Trophoblast cell (in vitro differentiated cells and primary cell): ENCODE data around the gene VWA2.
A peak's percentile ranks its signal among the peaks of the same experiment; 100 is the strongest.

Source experiments
- DNase-seq, 2 donors: peaks; one replicate each; pipeline ENCODE4 v3.0.0-alpha.2; 2016
- H2AFZ ChIP-seq: 2 replicates; pipeline ENCODE4 v1.6.1; 2013; ENCODE audit warnings: low read length, moderate library complexity, mild to moderate bottlenecking; ENCODE audit not compliant: insufficient read depth, poor library complexity
- H2AK5ac ChIP-seq: 2 replicates; pipeline ENCODE4 v1.6.1; 2013; ENCODE audit warnings: mild to moderate bottlenecking, low read length
- H2BK120ac ChIP-seq: 2 replicates; pipeline ENCODE4 v1.6.1; 2013; ENCODE audit warnings: low read length, mild to moderate bottlenecking, moderate library complexity; ENCODE audit not compliant: insufficient read depth, poor library complexity
- H2BK12ac ChIP-seq: 2 replicates; pipeline ENCODE4 v1.6.1; 2013; ENCODE audit warnings: mild to moderate bottlenecking, low read length, moderate library complexity
- H2BK5ac ChIP-seq: 2 replicates; pipeline ENCODE4 v1.6.1; 2013; ENCODE audit warnings: low read length, low read depth, moderate library complexity, mild to moderate bottlenecking; ENCODE audit not compliant: poor library complexity
- H3K14ac ChIP-seq: 2 replicates; pipeline ENCODE4 v1.6.1; 2013; ENCODE audit warnings: mild to moderate bottlenecking, low read length
- H3K18ac ChIP-seq: 2 replicates; pipeline ENCODE4 v1.6.1; 2013; ENCODE audit warnings: mild to moderate bottlenecking, low read length
- H3K23ac ChIP-seq: 2 replicates; pipeline ENCODE4 v1.6.1; 2013; ENCODE audit warnings: low read length
- H3K27ac ChIP-seq: 2 replicates; pipeline ENCODE4 v1.5.1; 2013; ENCODE audit warnings: low read depth, mild to moderate bottlenecking, inconsistent platforms, low read length, moderate library complexity
- H3K27me3 ChIP-seq: 2 replicates; pipeline ENCODE4 v1.6.1; 2013; ENCODE audit warnings: inconsistent platforms, mild to moderate bottlenecking, low read length, moderate library complexity; ENCODE audit not compliant: insufficient read depth
- H3K36me3 ChIP-seq, 2 experiments: 1 replicate in 1 of 2; 2 replicates in 1 of 2; pipeline ENCODE4 v1.6.1; 2013; ENCODE audit warnings: low read length in 2 of 2, mild to moderate bottlenecking in 2 of 2, moderate library complexity in 1 of 2; ENCODE audit not compliant: insufficient read depth in 2 of 2, control insufficient read depth in 1 of 2
- H3K4ac ChIP-seq: 2 replicates; pipeline ENCODE4 v1.6.1; 2013; ENCODE audit warnings: low read depth, mild to moderate bottlenecking, low read length, moderate library complexity
- H3K4me1 ChIP-seq, 2 experiments: 1 replicate in 1 of 2; 2 replicates in 1 of 2; pipeline ENCODE4 v1.6.1; 2013; ENCODE audit warnings: low read length in 2 of 2, mild to moderate bottlenecking in 2 of 2, moderate library complexity in 1 of 2; ENCODE audit not compliant: insufficient read depth in 2 of 2, control insufficient read depth in 1 of 2
- H3K4me2 ChIP-seq: 2 replicates; pipeline ENCODE4 v1.6.1; 2013; ENCODE audit warnings: inconsistent platforms, mild to moderate bottlenecking, low read length, moderate library complexity
- H3K4me3 ChIP-seq: 2 replicates; pipeline ENCODE4 v1.5.1; 2013; ENCODE audit warnings: mild to moderate bottlenecking, low read depth, low read length, inconsistent platforms
- H3K79me1 ChIP-seq: one replicate; pipeline ENCODE4 v1.6.1; 2013; ENCODE audit warnings: low read length
- H3K79me2 ChIP-seq: 2 replicates; pipeline ENCODE4 v1.6.1; 2013; ENCODE audit warnings: low read length, mild to moderate bottlenecking; ENCODE audit not compliant: control insufficient read depth, insufficient read depth, poor library complexity
- H3K9ac ChIP-seq: 2 replicates; pipeline ENCODE4 v1.6.1; 2013; ENCODE audit warnings: mild to moderate bottlenecking, low read length
- H3K9me3 ChIP-seq: 2 replicates; pipeline ENCODE4 v1.6.1; 2013; ENCODE audit warnings: low read depth, mild to moderate bottlenecking, control low read depth, inconsistent platforms, low read length; ENCODE audit not compliant: insufficient read depth
- H4K12ac ChIP-seq: 2 replicates; pipeline ENCODE4 v1.6.1; 2013; ENCODE audit warnings: low read depth, mild to moderate bottlenecking, low read length, moderate library complexity
- H4K8ac ChIP-seq: 2 replicates; pipeline ENCODE4 v1.6.1; 2013; ENCODE audit warnings: low read depth, mild to moderate bottlenecking, low read length, moderate library complexity
- H4K91ac ChIP-seq: one replicate; pipeline ENCODE4 v1.6.1; 2013; ENCODE audit warnings: low read depth, mild to moderate bottlenecking, low read length, moderate library complexity
- WGBS: extraction: QIAGEN DNeasy Blood & Tissue Kit; methylation state at CpG from one replicate; pipeline ENCODE4 v1.1.7; 2013; ENCODE audit warnings: missing lambda C conversion rate; ENCODE audit not compliant: insufficient read length, insufficient coverage; ENCODE audit errors: extremely low coverage; 5-methylcytosine and 5-hydroxymethylcytosine counted together

Gene VWA2

GRCh38 chr10:114305521-114305925, 66.5 kb downstream of the VWA2 start:
- Histone ChIP-seq H4K8ac (no peak overlapping the region), H2BK120ac (no peak overlapping the region), H3K18ac (no peak overlapping the region), H3K27ac (no peak overlapping the region), H3K23ac (no peak overlapping the region), H2AFZ (no peak overlapping the region), H2BK12ac (no peak overlapping the region), H4K91ac (no peak overlapping the region), H3K79me2 (no peaks in the 10 kb centered on the region), H3K9ac (no peak overlapping the region), H3K36me3 (peaks cover 37 to 39% of the 10 kb centered on the region in 2 experiments), H3K9me3 (no peaks in the 10 kb centered on the region), H2AK5ac (no peak overlapping the region), H2BK5ac (no peak overlapping the region), H3K4me3 (no peak overlapping the region), H4K12ac (no peak overlapping the region), H3K4ac (no peak overlapping the region), H3K27me3 (no peaks in the 10 kb centered on the region), H3K79me1 (peaks cover 11% of the 10 kb centered on the region), H3K14ac (no peak overlapping the region), H3K4me1 (peaks cover 19 to 36% of the 10 kb centered on the region in 2 experiments), H3K4me2 (no peak overlapping the region)
- no CpG with 5 or more reads among the region's 18 CpGs for WGBS
- DNase-seq = no peak

GRCh38 chr10:114306116-114306973, 67.3 kb downstream of the VWA2 start:
- Histone ChIP-seq H3K18ac (no peak overlapping the region), H3K79me1 (peaks cover 15% of the 10 kb centered on the region)
- no CpG with 5 or more reads among the region's 19 CpGs for WGBS

DNA sequence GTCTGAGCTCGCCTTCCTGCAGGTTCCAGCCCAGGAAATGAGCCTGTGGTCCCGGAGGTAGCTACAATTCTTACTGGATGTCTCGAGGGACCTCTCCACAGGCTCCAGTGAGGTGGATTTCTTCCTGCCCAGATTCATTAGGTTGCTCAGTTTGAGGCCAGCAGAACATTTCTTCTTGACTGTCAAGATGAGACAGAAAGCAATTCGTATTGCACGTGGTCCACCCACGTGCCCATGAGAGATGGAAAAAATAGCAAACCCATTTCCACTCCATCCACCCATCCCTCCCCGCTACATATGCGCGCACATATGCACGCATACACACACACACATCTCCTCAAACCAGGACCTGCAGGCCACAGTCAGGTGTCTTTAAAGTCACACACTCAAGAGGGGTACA, 68.7 kb downstream of the VWA2 start:
- H3K14ac ChIP-seq = no peak overlapping the region
- H3K23ac ChIP-seq = no peak overlapping the region
- no CpG with 5 or more reads among the region's 10 CpGs for WGBS
- peaks cover 28 to 34% of the 10 kb centered on the region in 2 experiments for H3K36me3 ChIP-seq
- H2AK5ac ChIP-seq = no peak overlapping the region
- H4K91ac ChIP-seq = peak overlapping the region; percentile 27
- no peaks in the 10 kb centered on the region for H3K9me3 ChIP-seq
- H2BK5ac ChIP-seq = no peak overlapping the region
- DNase-seq = no peak
- no peak overlapping the region for H4K8ac ChIP-seq
- peaks cover 18 to 35% of the 10 kb centered on the region in 2 experiments for H3K4me1 ChIP-seq
- no peak overlapping the region for H3K4me3 ChIP-seq
- H2BK12ac ChIP-seq = peak overlapping the region; percentile 7
- no peak overlapping the region for H3K18ac ChIP-seq
- H3K79me1 ChIP-seq = peaks cover 15% of the 10 kb centered on the region
- H3K4me2 ChIP-seq = no peak overlapping the region
- H3K4ac ChIP-seq = no peak overlapping the region
- no peak overlapping the region for H3K9ac ChIP-seq
- no peaks in the 10 kb centered on the region for H3K79me2 ChIP-seq
- no peak overlapping the region for H2BK120ac ChIP-seq
- H3K27ac ChIP-seq = no peak overlapping the region
- H3K27me3 ChIP-seq = no peaks in the 10 kb centered on the region
- no peak overlapping the region for H4K12ac ChIP-seq
- no peak overlapping the region for H2AFZ ChIP-seq

More at GRCh38 chr10:114306116-114306973, 67.3 kb downstream of the VWA2 start:
- H2BK5ac ChIP-seq = peak overlapping the region; percentile 4
- no peak overlapping the region for H4K8ac ChIP-seq
- no peak overlapping the region for H4K12ac ChIP-seq
- H3K23ac ChIP-seq = no peak overlapping the region
- no peaks in the 10 kb centered on the region for H3K9me3 ChIP-seq
- H2AFZ ChIP-seq = no peak overlapping the region
- no peaks in the 10 kb centered on the region for H3K27me3 ChIP-seq
- peak overlapping the region; percentile 14 for H3K27ac ChIP-seq
- no peaks in the 10 kb centered on the region for H3K79me2 ChIP-seq
- H3K4me2 ChIP-seq = peak overlapping the region; percentile 13
- peaks cover 32 to 34% of the 10 kb centered on the region in 2 experiments for H3K36me3 ChIP-seq
- H3K4me1 ChIP-seq = peaks cover 24 to 40% of the 10 kb centered on the region in 2 experiments
- peak; percentile 86 to 89 for DNase-seq
- H2BK12ac ChIP-seq = no peak overlapping the region
- H3K4me3 ChIP-seq = no peak overlapping the region
- no peak overlapping the region for H3K4ac ChIP-seq
- no peak overlapping the region for H3K9ac ChIP-seq
- no peak overlapping the region for H2BK120ac ChIP-seq
- no peak overlapping the region for H2AK5ac ChIP-seq
- no peak overlapping the region for H3K14ac ChIP-seq
- peak overlapping the region; percentile 9 for H4K91ac ChIP-seq

DNA sequence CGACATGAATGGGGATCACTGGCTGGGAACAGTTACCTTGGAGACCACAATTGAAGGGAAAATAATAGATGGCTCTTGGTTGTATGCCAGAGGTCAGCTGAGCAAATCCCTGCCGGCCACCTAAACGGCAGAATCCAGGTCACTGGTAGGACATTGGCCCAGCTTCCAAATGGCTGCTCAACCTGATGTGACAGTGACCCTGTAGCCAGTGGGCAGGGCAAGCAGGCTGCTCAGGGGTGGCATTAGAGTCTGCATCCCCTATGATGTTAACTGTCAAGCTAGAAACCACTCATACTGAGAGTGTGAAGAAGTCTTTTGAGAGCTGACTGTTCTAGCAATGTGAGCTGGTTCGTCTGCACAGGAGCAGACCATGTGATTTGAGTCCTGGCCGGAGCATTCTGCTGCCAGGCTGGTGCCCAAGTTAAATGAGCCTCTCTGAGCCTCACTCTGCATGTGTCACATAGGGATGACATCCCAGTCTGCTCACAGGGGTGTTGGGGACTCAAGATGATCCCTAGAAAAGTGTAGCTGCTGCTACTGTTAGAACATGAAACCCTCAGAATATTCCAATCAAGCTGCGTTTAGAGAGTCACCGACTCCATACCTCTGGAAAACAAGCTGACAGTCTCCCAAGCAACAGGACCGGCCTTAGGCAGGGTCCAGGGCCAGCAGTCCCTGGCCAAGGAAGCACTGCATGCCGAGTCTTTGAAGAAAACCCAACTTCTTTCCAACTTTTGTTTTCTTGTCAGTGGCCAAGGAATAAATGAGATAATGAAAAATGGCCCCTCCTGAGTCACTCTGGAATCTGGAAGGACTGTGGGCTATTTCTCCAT, 69.7 kb downstream of the VWA2 start:
- Histone ChIP-seq H2BK5ac (no peak overlapping the region), H3K36me3 (peaks cover 33 to 44% of the 10 kb centered on the region in 2 experiments), H3K23ac (no peak overlapping the region), H3K79me1 (peaks cover 15% of the 10 kb centered on the region), H3K18ac (no peak overlapping the region), H4K12ac (no peak overlapping the region), H3K4me3 (no peak overlapping the region), H2BK12ac (no peak overlapping the region), H2AFZ (no peak overlapping the region), H3K9me3 (peaks cover 1% of the 10 kb centered on the region), H4K8ac (no peak overlapping the region), H3K4me1 (peaks cover 18 to 35% of the 10 kb centered on the region in 2 experiments), H2BK120ac (no peak overlapping the region), H3K4ac (no peak overlapping the region), H3K4me2 (no peak overlapping the region), H2AK5ac (no peak overlapping the region), H3K27me3 (no peaks in the 10 kb centered on the region), H3K9ac (no peak overlapping the region), H3K79me2 (no peaks in the 10 kb centered on the region), H3K14ac (no peak overlapping the region), H4K91ac (peak overlapping the region; percentile 8), H3K27ac (no peak overlapping the region)
- no CpG with 5 or more reads among the region's 9 CpGs for WGBS
- peak; percentile 17 to 67 for DNase-seq
